NCI-H2081 treated with DMSO at 0.1 percent for 48 hours (cell line): ENCODE data around the gene HM13.
"Not testable (repeated sequence)": the region's sequence is repeated elsewhere in the genome, so short reads cannot be mapped to it uniquely, and the experiment has no call there.

Source experiments
- DNase-seq: peaks from one replicate; lab custom pipeline; 2025; lab: John Stamatoyannopoulos, UW

HM13 gene

DNA sequence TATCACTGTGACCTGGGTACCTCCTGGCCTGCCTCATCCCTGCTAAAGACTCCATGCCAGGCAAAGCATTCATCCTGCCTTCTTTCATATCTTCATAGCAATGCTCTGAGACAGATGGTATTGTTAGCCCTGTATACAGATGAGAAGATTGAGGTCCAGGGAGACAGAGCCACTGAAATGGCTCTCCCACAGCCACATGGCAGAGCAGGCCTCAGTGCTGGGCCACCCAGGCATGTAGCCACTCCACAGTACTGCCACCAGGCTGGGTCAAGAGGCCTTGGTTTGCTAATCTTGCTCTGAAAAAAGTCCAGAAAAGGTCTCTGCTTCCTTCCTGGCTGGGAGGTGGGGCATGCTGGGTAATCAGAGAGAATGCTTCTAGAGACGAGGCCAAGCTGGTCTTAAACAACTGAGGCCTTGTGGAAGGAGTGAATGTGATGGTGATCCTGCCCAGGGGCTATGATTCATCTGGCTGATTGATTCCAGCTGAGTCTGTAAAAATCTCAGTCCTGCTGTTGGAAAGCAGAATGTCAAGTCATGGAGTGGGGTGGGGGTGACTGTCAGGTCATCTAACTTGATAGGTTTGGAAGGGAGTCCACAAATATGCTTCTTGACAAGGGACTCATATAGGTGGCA, 29.8 kb downstream of the HM13 start:
- DNase-seq, result no peak

DNA sequence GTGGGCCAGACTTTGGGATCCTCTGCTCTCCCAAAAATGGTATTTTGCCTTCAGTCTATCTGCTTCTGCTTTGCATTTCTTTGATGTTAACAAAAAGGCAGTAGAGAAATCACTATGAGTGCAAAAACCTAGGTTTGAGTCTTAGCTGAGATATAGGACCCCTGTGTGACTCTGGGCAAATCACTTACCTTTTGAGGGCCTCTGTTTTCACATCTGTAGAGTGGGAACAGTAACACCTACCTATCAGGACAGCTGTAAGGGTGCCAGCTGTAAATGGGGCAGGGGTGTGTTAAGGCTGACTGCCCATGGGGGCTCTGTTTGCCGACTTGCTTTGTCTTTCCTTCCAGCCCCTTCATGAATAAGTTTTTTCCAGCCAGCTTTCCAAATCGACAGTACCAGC, 30.4 kb downstream of the HM13 start:
- DNase-seq, result no peak

- not testable (repeated sequence) for DNase-seq
These were observed 31.4 kb downstream of the HM13 start for GRCh38 chr20:31545621-31546040.

DNA sequence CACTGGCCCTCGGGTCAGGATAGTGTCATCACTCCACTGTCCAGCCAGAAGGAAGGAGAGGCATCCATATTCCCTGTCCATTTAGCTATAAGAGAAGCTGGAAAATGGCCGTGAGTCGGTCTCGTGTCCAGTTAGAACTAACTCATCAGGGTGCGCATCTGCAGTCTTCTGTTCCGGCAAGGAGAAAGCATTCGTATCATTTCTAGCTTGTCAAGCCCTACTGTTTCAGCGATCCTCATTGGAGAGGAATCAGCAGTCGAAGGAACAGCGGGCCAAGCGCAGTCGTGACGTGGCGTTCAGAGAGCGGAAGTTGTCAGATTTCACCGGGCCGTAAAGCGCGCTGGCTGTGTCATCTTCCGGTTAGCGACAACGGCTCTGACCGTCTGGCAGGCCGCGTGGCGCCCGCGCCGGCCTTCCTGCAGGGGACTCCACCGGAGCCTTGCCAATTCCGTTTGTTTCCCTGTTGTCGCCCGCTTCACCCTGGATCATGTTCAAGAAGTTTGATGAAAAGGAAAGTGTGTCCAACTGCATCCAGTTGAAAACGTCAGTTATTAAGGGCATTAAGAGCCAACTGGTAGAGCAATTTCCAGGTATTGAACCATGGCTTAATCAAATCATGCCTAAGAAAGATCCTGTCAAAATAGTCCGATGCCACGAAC, 32.9 kb downstream of the HM13 start:
- no peak for DNase-seq

GRCh38 chr20:31547720-31548298, 33.6 kb downstream of the HM13 start:
- DNase-seq, result no peak

DNA sequence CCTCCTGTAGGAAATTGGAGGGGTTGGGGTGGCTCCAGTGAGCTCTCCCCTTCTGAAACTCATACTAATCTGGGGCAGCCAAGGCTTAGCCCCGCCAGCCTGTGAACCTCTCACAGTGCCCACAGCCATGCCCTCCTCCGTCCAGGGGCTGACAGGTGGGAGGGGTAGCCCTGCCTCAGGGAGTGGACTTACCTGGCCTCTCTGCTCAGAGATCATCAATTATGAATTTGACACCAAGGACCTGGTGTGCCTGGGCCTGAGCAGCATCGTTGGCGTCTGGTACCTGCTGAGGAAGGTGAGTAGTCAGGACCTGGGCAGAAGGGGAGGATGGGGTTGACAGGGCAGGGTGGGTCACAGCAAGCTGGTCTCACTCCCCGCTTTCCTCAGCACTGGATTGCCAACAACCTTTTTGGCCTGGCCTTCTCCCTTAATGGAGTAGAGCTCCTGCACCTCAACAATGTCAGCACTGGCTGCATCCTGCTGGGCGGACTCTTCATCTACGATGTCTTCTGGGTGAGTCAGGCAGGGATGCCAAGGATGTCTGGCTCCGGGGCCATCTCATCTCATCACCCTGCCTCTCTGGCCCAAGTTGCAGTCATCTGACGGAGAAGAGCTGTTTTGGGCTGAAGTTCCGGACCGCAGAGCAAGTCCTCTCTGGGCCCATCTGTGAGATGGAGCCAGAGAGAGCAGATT, 34.7 kb downstream of the HM13 start:
- no peak for DNase-seq

- no peak for DNase-seq
These were observed 35.3 kb downstream of the HM13 start for GRCh38 chr20:31549513-31549880.

DNA sequence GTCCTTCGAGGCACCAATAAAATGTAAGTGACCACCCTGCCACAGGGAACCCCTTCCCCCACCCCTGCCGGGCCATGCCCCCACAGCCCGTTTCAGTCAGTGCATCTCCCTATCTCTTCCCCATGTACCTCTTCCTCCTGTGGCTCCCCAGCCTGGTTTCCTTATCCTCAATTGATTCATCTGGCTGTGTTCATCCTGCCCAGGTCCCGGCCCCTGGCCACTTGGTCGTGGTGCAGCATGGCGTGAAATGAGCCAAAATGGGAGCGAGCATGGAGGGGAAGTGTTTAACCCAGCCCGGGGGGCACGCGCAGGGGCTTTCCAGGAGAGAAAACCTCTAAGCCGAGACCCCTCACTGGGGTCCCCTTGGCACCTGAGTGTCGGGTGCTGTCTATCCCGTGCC, 35.9 kb downstream of the HM13 start:
- DNase-seq, result no peak

GRCh38 chr20:31551163-31552081, 37.2 kb downstream of the HM13 start:
- no peak for DNase-seq

DNA sequence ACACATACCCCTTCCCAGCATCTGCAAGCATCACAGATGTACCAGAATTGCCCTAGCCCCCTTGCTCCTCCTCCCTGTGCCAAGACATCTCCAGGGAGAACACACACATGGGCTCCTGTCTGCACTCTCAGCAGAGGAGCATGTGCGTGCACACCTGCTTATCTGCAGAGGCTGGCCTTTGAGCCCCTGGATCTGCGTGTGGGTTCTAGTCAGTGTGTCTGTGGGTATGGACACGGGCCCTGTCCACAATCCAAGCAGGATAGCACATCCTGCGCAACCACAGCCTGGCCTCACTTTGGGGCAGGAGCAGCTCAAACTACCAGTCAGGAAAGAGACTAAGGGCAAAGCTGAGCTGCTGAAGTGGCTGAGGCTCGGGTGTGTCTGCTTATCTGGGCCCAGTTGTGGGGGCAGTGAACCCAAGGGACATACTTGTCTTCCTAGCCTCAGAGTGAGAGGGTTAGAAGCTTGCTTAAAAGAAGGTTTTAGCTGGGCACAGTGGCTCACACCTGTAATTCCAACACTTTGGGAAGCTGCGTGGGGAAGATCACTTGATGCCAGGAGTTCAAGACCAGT, 41.0 kb downstream of the HM13 start:
- DNase-seq, result no peak

GRCh38 chr20:31559704-31560093, 45.5 kb downstream of the HM13 start:
- no peak for DNase-seq

DNA sequence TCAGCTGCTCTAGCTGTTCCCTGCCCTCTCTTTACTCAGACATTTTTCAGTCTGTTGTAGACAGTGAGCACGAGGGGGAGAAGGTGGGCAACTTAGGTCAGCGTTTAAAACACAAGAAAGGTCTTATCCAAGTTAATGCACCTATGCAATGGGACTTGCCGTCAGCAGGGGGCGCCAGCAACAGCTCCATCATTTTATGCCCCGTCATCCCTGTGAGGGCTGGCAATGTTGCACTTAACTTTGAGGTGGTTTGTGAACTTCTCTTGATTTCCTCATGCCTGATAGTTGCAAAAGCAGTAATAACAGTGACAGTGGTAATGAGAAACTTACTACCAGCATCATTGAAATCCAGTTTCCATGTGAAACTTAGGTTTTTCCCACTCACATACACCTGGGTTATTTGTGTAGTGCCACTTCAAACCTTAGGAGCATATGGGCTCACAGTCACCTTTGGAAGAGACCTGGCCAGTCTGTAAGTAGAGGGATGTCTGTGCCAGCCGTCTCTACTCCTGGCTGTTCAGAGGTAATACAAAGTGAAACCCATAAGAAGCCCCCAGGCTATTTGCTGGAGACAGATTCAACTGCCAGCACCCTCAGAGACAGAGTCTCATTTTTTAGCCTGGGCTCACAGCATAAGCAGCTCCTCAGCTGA, 46.0 kb downstream of the HM13 start:
- peak; percentile 34 for DNase-seq

DNA sequence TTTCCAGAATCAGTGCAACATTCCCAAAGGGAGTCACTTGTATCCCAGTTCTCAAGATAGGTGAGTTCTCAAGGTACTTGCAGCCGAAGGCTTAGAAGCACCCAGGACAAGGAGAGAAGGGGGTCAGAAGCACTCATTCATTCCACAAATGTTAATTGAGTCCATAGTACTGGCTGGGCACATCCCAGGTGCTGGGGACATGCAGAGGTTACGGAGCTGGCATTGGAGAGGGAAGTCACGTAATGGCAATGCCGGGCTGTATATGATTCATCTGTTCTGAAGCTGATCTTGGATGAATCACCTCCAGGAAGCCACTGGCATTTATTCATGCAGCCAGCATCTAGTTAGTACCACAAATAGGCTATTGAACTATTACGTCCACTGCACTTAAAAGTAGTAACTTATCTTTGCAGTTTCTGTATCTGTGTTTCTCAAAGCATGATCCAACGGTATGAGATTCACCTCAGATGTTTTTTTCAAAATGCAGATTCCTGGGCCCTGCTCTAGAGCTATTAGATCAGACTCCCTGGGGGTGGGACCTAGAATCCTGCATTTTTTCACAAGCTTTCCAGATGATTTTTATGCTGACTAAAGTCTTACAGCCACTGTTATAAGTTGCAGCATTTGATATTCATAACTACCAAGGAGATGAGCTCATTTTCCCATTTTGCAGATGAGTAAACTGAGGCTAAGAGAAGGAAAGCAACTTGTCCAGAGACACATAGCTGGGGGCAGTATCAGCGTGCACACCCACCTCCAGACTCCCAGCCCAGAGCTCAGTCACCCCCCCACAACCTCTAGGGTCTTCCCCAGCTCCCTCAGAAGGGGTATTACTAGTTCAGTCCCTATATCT, 46.7 kb downstream of the HM13 start:
- DNase-seq, result no peak

GRCh38 chr20:31562241-31562640, 48.0 kb downstream of the HM13 start:
- DNase-seq, result no peak

DNA sequence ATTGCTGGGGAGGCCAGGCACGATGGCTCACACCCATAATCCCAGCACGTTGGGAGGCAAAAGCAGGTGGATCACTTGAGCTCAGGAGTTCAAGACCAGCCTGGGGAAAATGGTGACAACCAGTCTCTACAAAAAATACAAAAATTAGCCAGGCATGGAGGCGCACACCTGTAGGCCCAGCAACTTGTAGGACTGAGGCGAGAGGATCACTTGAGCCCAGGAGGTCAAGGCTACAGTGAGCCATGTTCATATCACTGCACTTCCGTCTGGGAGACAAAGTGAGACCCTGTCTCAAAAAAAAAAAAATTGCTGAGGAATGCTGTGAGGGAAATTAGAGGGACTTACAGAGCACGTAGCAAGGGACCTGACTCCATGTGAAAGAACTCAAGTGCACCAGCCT, 50.0 kb downstream of the HM13 start:
- DNase-seq, result no peak

GRCh38 chr20:31565699-31566318, 51.6 kb downstream of the HM13 start:
- peak; percentile 32 for DNase-seq

GRCh38 chr20:31566319-31566657, 52.0 kb downstream of the HM13 start:
- no peak for DNase-seq

DNA sequence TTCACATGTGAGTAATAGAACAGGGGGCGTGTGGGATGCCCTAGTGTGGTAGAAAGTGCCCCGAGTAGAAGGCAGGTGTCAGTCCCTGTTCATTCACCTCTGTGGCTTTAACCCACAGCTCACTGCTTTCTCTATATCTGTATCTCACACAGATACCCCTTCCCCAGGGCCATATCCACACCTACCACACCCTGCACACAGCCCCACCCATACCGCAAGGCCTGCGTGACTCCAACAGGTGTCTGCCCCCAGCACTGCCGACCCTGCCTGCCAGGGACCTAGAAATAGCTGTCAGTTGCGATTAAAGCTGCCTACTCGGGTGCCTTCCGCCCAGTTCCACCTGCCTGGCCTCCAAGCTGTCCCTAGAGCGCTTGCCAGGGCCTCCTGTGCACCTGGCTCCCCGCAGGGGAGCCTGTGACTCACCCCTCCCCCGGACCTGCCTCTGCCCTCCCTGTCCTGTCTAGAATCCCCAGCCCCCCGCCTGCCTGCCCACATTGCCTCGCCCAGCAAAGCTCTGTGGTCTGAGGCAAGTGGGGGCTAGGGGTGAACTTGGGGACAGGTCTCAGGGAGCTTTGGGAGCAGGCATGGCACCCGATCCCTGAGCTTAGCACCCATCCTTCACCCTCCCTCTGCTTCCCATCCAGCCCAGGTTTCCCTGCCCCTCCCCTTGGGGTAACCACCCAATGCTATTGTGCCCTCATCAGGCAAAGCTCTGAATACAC, 52.6 kb downstream of the HM13 start:
- peak; percentile 58 for DNase-seq

DNA sequence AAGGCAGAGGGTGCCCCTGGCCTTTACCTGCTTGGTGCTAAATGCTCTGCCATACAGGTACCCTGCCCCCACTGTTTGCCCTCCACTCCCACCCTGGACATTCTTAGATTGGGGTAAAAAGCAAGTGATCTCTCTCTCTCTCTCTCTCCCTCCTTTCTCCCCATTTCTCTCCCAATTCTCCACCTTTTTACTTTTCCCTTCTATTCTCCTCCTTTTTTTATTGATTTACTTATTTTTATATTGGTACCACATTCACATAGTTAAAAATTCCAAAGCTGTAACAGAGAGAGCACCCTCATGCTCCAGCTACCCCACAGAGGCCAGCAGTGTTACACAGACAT, 53.1 kb downstream of the HM13 start:
- DNase-seq, result no peak
